Cardiac fibroblast (primary cell): Measurements from ENCODE around the gene TNFRSF8.

Source experiments
- DNase-seq, 2 donors: peaks; one replicate each; pipeline versions ENCODE4 v3.0.0 to v3.0.0-alpha.2; 2010; ENCODE audit warnings: low read depth in 2 of 2
- H3K4me3 ChIP-seq, 2 donors: replicated peaks in 1 of 2; 1 replicate in 1 of 2; 2 replicates in 1 of 2; pipeline ENCODE4 v1.5.1; 2011; ENCODE audit warnings: low read depth in 2 of 2, low read length in 2 of 2, mild to moderate bottlenecking in 2 of 2, moderate library complexity in 1 of 2
- CTCF ChIP-seq: IDR thresholded peaks from one replicate; pipeline ENCODE4 v1.5.1; 2011; ENCODE audit warnings: low read depth, mild to moderate bottlenecking, low read length, inconsistent platforms

The TNFRSF8 gene

GRCh38 chr1:12163210-12163609, 100.1 kb downstream of the TNFRSF8 start:
- DNase-seq = no peak
- no peak for TF ChIP-seq CTCF
- no peak overlapping the region for H3K4me3 ChIP-seq

GRCh38 chr1:12164210-12164609, 101.1 kb downstream of the TNFRSF8 start:
- TF ChIP-seq CTCF = no peak
- DNase-seq = no peak
- H3K4me3 ChIP-seq = no peak overlapping the region

- H3K4me3 ChIP-seq = no peak overlapping the region
Measured at GRCh38 chr1:12165342-12165741, 102.2 kb downstream of the TNFRSF8 start.

DNA sequence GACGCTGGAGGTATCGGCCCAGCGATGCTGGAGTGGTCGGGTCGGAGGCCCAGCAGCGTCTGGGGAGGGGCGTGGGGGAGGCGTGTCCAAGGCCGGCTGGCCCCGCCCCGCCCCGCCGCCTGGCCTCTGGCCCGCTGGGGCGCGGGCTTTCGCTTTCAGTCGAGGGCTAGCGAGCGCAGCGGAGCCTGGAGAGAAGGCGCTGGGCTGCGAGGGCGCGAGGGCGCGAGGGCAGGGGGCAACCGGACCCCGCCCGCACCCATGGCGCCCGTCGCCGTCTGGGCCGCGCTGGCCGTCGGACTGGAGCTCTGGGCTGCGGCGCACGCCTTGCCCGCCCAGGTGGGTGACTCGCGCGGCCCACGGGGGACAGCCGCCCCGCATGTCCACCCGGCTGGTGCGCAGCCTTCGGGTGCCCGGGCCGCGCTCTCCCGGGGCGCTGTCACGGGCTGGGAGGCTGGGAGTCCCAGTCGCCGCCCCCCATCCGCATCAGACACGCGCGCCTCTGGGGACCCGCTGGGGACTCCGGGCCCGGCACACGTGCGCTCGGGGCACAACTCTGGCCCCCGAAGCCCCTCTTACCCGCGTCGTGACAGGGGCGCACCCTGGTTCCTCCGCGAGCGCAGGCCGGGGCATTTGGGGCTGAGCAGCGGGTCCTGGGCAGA, 103.9 kb downstream of the TNFRSF8 start, which contains the start of gene TNFRSF1B:
TNFRSF1B (plus strand) TSS at position 158 of the 659 bp plus-strand sequence; CDS start at position 259, 101 bp downstream.
- H3K4me3 ChIP-seq = peak within 1 kb of the TSS; percentile 64 to 81
- TF ChIP-seq CTCF = no peak
- peak in 1 of 2 donors; percentile 65 for DNase-seq

More at GRCh38 chr1:12165342-12165741, 102.2 kb downstream of the TNFRSF8 start:
- TF ChIP-seq CTCF = no peak
- no peak for DNase-seq

DNA sequence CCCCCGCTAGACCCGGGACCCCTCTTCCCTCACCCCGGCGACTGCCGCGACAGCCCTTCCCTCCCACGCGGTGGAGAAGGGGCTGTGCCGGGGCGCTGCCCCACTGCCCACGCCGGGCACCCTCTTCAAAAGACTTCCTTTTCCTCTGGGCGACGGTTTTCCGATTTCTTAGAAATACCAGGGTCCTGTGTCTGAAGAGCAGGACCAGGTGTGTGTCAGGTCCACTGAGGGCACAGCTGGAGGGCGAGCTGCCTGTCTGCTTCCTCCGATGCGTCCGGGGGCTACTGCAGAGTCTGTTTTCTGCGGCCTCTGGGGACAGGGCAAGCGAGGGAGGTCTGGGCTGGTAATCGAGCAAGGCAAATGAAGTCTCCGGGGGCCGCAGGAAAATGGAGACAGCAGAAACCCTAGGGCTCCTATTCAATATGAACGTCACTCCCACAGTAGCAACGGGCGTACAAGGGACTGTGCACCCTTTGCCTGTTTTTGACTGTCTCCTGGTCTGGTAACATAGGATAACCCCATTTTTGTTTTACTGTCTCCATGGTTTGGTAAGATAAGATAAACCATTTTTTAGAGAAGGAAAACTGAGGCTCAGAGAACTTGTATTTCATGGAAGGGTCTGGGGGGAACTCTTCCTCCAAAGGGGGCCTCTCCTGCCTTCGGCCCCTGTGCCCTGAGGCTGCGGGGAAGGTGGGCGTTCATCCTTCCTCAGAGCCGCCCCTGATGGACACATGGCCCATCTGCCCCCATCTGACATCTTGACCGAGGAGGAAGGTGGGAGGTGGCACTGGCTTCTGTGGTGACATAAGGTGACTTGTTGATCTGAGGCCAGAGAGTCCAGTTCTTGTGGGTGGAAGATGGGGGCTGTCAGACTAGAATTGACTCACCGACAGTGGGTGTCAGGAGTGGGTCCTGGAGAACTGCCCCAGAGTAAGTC, 104.7 kb downstream of the TNFRSF8 start:
- H3K4me3 ChIP-seq = peak overlapping the region; percentile 64 to 81
- no peak for DNase-seq
- TF ChIP-seq CTCF = no peak

DNA sequence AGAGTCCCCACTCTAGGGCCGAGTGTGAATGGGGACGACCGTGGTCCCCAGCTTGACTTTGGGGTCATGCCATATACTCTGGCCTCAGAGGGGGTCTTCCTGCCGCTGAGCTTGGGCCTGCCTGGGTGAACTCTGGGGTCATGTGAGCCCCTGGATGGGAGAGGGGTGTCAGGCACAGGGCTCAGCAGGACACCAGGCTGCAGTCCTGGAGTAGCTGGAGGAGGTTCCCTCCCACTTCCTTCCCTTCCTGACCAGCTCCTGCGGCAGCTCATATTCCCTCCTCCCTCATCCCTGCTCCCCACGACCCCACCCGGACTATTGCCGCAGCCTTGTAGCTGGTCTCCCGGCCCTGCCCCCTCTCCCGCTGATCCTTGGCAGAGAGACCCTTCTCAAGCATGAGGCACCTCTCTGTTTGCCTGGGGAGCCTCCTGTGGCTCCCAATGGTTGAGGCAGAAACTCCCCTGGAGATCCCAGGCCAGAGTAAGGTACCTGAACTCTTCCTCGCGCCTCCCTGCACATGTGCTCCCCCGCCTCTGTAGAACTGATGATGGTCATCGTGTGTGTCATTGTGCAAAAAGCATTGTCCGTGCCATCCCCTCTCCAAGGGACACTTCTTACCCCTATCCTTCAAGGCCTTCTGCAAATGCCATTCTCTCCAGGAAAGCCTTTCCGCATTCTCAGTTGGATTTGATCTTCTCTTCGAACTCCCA, 105.5 kb downstream of the TNFRSF8 start:
- peak overlapping the region; percentile 64 to 81 for H3K4me3 ChIP-seq
- peak in 1 of 2 donors; percentile 31 for DNase-seq
- TF ChIP-seq CTCF = no peak
